Measurements from ENCODE around the gene HEXIM1. TPM values are rescaled to one million over a fixed set of nuclear protein-coding genes. Genes with fewer than 3 reads are reported as not detected.

The HEXIM1 gene
- total RNA-seq (ENCODE audit: low replicate concordance): 10.2 and 14.3 TPM in 2 replicates

- no peaks in the 10 kb centered on the region for H3K36me3 ChIP-seq
- Mint-ChIP-seq H3K9me3 (no peaks in the 10 kb centered on the region), H3K4me3 (peak within 1 kb of the TSS; percentile 94), H3K27me3 (ENCODE audit: insufficient read depth, low read depth) (peaks cover 5% of the 10 kb centered on the region), H3K4me1 (peaks cover 48% of the 10 kb centered on the region), H3K36me3 (no peaks in the 10 kb centered on the region), H3K27ac (peak within 1 kb of the TSS; percentile 100)
- H2AFZ ChIP-seq (replicated peaks): peak within 1 kb of the TSS; percentile 2
- H3K27ac ChIP-seq: peak within 1 kb of the TSS; percentile 96
- H3K4me3 ChIP-seq: peak within 1 kb of the TSS; percentile 85
- DNase-seq (ENCODE audit: low spot score): peak; percentile 100
- H3K27me3 ChIP-seq: peaks cover 7% of the 10 kb centered on the region
- H3K4me1 ChIP-seq: peaks cover 37% of the 10 kb centered on the region
- H3K9me3 ChIP-seq (ENCODE audit: low read depth): no peaks in the 10 kb centered on the region
- TF ChIP-seq CTCF (IDR thresholded peaks at IDR 0.05): no peak
- no peak for TF ChIP-seq EZH2phosphoT487 (IDR thresholded peaks at IDR 0.05)
- no peak for TF ChIP-seq EZH2 (IDR thresholded peaks at IDR 0.05)
- H4K20me1 ChIP-seq (ENCODE audit: low read depth): peaks cover 31% of the 10 kb centered on the region
- H3F3A ChIP-seq (ENCODE audit: low read depth): peaks cover 65% of the 10 kb centered on the region
- peak within 1 kb of the TSS; percentile 92 for H3K9ac ChIP-seq
- peaks cover 48% of the 10 kb centered on the region for H3K79me2 ChIP-seq (ENCODE audit: low read depth)
- peak within 1 kb of the TSS; percentile 81 for H3K4me2 ChIP-seq
These were observed at the start of gene HEXIM1 for GRCh38 chr17:45148183-45149036. TSS of gene HEXIM1 (plus strand) at chr17:45148475. CDS start at chr17:45149191, 716 bp downstream.

GRCh38 chr17:45098869-45099616 lies 49.2 kb upstream of the HEXIM1 start:
- H4K20me1 ChIP-seq (ENCODE audit: low read depth): peaks cover 15% of the 10 kb centered on the region
- H3K27me3 Mint-ChIP-seq (ENCODE audit: insufficient read depth, low read depth): peaks cover 3% of the 10 kb centered on the region
- no peaks in the 10 kb centered on the region for H3K9me3 ChIP-seq (ENCODE audit: low read depth)
- H3K27ac Mint-ChIP-seq: no peak overlapping the region
- H3K4me1 Mint-ChIP-seq: no peaks in the 10 kb centered on the region
- no peak overlapping the region for H3K27ac ChIP-seq
- H3K4me3 Mint-ChIP-seq: no peak overlapping the region
- TF ChIP-seq EZH2phosphoT487 (IDR thresholded peaks at IDR 0.05) (no peak), CTCF (IDR thresholded peaks at IDR 0.05) (peak; percentile 92)
- H3K9me3 Mint-ChIP-seq: no peaks in the 10 kb centered on the region
- H3K36me3 ChIP-seq: peaks cover 7% of the 10 kb centered on the region
- H3F3A ChIP-seq (ENCODE audit: low read depth): peaks cover 3% of the 10 kb centered on the region
- no peak overlapping the region for H3K4me3 ChIP-seq
- H2AFZ ChIP-seq (replicated peaks): no peak overlapping the region
- H3K4me2 ChIP-seq: no peak overlapping the region
- H3K27me3 ChIP-seq: no peaks in the 10 kb centered on the region
- no peaks in the 10 kb centered on the region for H3K79me2 ChIP-seq (ENCODE audit: low read depth)
- peak; percentile 92 for DNase-seq (ENCODE audit: low spot score)
- H3K36me3 Mint-ChIP-seq: peaks cover 36% of the 10 kb centered on the region
- H3K4me1 ChIP-seq: no peaks in the 10 kb centered on the region
- no peak overlapping the region for H3K9ac ChIP-seq

GRCh38 chr17:45101546-45101882 lies 46.8 kb upstream of the HEXIM1 start:
- no peaks in the 10 kb centered on the region for H3K9me3 Mint-ChIP-seq
- DNase-seq (ENCODE audit: low spot score): no peak
- H3K27me3 ChIP-seq: no peaks in the 10 kb centered on the region
- H3K27ac Mint-ChIP-seq: no peak overlapping the region
- H3K4me3 ChIP-seq: no peak overlapping the region
- no peaks in the 10 kb centered on the region for H3K79me2 ChIP-seq (ENCODE audit: low read depth)
- H3K9me3 ChIP-seq (ENCODE audit: low read depth): no peaks in the 10 kb centered on the region
- no peaks in the 10 kb centered on the region for H3K4me1 ChIP-seq
- H3K36me3 ChIP-seq: peaks cover 4% of the 10 kb centered on the region
- H3K4me1 Mint-ChIP-seq: no peaks in the 10 kb centered on the region
- peaks cover 36% of the 10 kb centered on the region for H3K36me3 Mint-ChIP-seq
- H3K4me2 ChIP-seq: no peak overlapping the region
- H4K20me1 ChIP-seq (ENCODE audit: low read depth): peaks cover 5% of the 10 kb centered on the region
- H3K9ac ChIP-seq: no peak overlapping the region
- no peak overlapping the region for H3K4me3 Mint-ChIP-seq
- no peak overlapping the region for H3K27ac ChIP-seq
- no peak overlapping the region for H2AFZ ChIP-seq (replicated peaks)
- peaks cover 2% of the 10 kb centered on the region for H3K27me3 Mint-ChIP-seq (ENCODE audit: insufficient read depth, low read depth)
- TF ChIP-seq EZH2phosphoT487 (IDR thresholded peaks at IDR 0.05) (no peak), EZH2 (IDR thresholded peaks at IDR 0.05) (no peak), CTCF (IDR thresholded peaks at IDR 0.05) (no peak)
- H3F3A ChIP-seq (ENCODE audit: low read depth): peaks cover 3% of the 10 kb centered on the region
